SU-DHL-6 (cell line): Measurements from ENCODE around the gene PTP4A1.

Source experiments
- EZH2phosphoT487 ChIP-seq: fragments of 200-600 bp; sonication (generic), shearing (Covaris generic); conservative IDR thresholded peaks from 2 replicates; pipeline ENCODE4 v1.6.1; 2018; ENCODE audit warnings: mild to moderate bottlenecking, antibody characterized with exemption, low read length, moderate library complexity, mixed read lengths
- TF ChIP-seq, protein P1 (sequence below): fragments of 200-600 bp; sonication (generic); IDR thresholded peaks from one replicate; pipeline ENCODE4 v1.5.1; 2017; ENCODE audit warnings: antibody characterized with exemption, mild to moderate bottlenecking, low read length, moderate library complexity; ENCODE audit not compliant: insufficient read depth, poor library complexity, severe bottlenecking

DNA sequence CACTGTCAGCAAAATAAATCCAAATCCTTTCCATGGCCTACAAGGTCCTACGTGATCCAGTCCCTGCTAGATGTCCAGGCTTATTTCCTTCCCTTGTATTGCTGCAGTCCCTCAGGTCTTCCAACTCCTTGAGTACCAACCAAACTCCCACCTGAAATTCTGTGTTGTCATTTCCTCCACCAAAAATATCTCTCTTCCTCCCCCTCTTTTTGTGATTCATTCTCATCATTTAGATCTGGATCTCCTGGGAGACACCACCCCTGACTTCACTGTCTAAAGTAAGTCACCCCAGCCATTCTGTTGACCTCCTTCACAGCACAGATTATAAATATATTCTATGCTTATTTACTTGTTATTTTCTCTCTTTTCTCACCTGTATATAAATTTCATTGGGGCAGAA is 9.0 kb upstream of the PTP4A1 start:
- TF ChIP-seq, protein P1, sequence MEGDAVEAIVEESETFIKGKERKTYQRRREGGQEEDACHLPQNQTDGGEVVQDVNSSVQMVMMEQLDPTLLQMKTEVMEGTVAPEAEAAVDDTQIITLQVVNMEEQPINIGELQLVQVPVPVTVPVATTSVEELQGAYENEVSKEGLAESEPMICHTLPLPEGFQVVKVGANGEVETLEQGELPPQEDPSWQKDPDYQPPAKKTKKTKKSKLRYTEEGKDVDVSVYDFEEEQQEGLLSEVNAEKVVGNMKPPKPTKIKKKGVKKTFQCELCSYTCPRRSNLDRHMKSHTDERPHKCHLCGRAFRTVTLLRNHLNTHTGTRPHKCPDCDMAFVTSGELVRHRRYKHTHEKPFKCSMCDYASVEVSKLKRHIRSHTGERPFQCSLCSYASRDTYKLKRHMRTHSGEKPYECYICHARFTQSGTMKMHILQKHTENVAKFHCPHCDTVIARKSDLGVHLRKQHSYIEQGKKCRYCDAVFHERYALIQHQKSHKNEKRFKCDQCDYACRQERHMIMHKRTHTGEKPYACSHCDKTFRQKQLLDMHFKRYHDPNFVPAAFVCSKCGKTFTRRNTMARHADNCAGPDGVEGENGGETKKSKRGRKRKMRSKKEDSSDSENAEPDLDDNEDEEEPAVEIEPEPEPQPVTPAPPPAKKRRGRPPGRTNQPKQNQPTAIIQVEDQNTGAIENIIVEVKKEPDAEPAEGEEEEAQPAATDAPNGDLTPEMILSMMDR, result no peak
- no peak for TF ChIP-seq EZH2phosphoT487
